ENCODE data around the gene PPP2R5E. TPM values are rescaled to one million over a fixed set of nuclear protein-coding genes. Genes with fewer than 3 reads are reported as not detected.

Gene PPP2R5E
- total and polyA plus RNA-seq, 2 experiments from 2014 or later = 21.8 to 31.8 TPM

DNA sequence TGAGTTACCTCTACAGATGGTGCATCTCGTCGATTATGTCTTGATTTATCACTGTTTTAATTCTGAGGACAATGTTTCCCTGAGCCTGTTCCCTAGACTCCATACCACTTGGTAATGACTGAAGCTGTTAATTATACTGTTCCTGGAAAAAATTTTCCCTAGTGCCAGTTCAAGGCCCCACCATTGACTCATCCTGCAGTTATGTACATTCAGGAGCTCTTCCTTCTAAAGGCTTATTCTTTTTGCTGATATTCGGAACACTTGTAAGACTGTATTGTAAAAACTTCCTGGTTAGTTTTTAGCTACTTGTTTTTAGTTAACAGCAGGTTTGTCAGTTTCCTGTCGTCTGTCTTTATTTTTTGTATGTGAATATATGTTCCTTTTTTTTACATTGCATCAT is 30.4 kb upstream of the PPP2R5E start:
- Histone ChIP-seq H3K27ac (no peak overlapping the region), H4K20me1 (ENCODE audit: insufficient read depth) (no peaks in the 10 kb centered on the region), H3K4me2 (ENCODE audit: unreplicated experiment) (no peak overlapping the region), H2AFZ (no peak overlapping the region), H3K9me2 (ENCODE audit: insufficient read depth) (no peaks in the 10 kb centered on the region), H3K79me2 (ENCODE audit: insufficient read depth) (no peaks in the 10 kb centered on the region), H3K4me1 (ENCODE audit: insufficient read depth) (no peaks in the 10 kb centered on the region; the same call in 1 of the 2 replicates), H3F3A (ENCODE audit: insufficient read depth) (no peaks in the 10 kb centered on the region), H3K27me3 (replicated peaks; ENCODE audit: insufficient read depth) (no peaks in the 10 kb centered on the region), H3K4me3 (no peak overlapping the region), H3K36me3 (ENCODE audit: low read depth) (no peaks in the 10 kb centered on the region), H3K9ac (no peak overlapping the region), H3K9me3 (ENCODE audit: low read depth) (no peaks in the 10 kb centered on the region)
- peak; percentile 23 for DNase-seq
- in situ Hi-C loops (cut with MboI) = no loop called here
- TF ChIP-seq EZH2phosphoT487 (IDR thresholded peaks at IDR 0.05; ENCODE audit: insufficient read depth, low read depth) (no peak), EZH2 (IDR thresholded peaks at IDR 0.05; ENCODE audit: insufficient read depth, poor library complexity, severe bottlenecking) (no peak)
- 63 to 65% methylated on average over 4 of the region's 4 CpGs for WGBS, 2 experiments (ENCODE audit: low coverage in 1 of 2, low lambda C conversion rate in 2 of 2, missing lambda C conversion rate in 2 of 2)

DNA sequence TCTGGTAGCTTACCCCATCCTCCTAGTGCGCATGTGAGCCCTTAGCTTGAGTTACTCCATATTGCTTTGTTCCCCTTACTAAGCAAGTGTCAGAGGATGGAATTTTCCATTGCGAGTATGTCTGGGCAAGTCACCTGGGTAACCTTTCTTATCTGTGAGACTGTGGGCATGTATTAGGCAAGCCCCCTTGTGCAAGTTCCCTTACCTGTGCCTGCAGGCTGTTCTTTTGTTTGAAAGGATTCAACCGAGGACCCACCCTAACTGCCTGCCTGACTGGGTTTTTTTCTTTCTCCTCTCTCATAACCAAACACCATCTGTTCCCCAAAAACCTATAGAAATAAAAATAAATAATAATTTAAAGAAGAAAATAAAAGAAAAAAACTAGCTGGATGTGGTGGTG is 22.3 kb upstream of the PPP2R5E start:
- Histone ChIP-seq H3K27me3 (replicated peaks; ENCODE audit: insufficient read depth) (peaks cover 14% of the 10 kb centered on the region), H3K4me3 (no peak overlapping the region), H2AFZ (no peak overlapping the region), H3K9me2 (ENCODE audit: insufficient read depth) (no peaks in the 10 kb centered on the region), H4K20me1 (ENCODE audit: insufficient read depth) (no peaks in the 10 kb centered on the region), H3K4me1 (ENCODE audit: insufficient read depth) (no peaks in the 10 kb centered on the region), H3K4me2 (ENCODE audit: unreplicated experiment) (no peak overlapping the region), H3K9ac (no peak overlapping the region), H3K9me3 (ENCODE audit: low read depth) (no peaks in the 10 kb centered on the region), H3F3A (ENCODE audit: insufficient read depth) (no peaks in the 10 kb centered on the region), H3K27ac (no peak overlapping the region), H3K36me3 (ENCODE audit: low read depth) (no peaks in the 10 kb centered on the region), H3K79me2 (ENCODE audit: insufficient read depth) (no peaks in the 10 kb centered on the region)
- TF ChIP-seq EZH2 (IDR thresholded peaks at IDR 0.05; ENCODE audit: insufficient read depth, poor library complexity, severe bottlenecking) (no peak), EZH2phosphoT487 (IDR thresholded peaks at IDR 0.05; ENCODE audit: insufficient read depth, low read depth) (no peak)
- WGBS, 2 experiments (ENCODE audit: low coverage in 1 of 2, low lambda C conversion rate in 2 of 2, missing lambda C conversion rate in 2 of 2) = 74 to 80% methylated on average over 3 of the region's 3 CpGs
- no peak for DNase-seq
- in situ Hi-C loops (cut with MboI) = no loop called here

DNA sequence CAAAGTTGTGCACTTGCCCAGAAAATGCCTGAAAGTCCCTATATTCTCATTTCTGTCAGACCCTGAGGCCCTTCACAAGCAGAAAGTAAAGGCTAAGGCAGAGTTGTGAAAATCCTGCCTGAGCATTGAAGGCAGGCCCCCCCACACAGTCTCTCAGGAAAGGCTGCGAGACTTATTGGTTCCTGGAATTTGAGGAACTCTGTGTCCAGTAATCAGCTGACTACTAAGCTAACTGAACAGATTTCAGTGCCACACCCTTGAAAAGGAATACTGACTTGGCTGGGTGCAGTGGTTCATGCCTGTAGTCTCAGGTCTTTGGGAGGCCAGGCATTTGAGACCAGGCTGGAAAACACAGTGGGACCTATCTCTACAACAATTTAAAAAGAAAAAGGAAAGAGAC is 21.1 kb upstream of the PPP2R5E start:
- peak; percentile 41 for DNase-seq
- WGBS, 2 experiments (ENCODE audit: low coverage in 1 of 2, low lambda C conversion rate in 2 of 2, missing lambda C conversion rate in 2 of 2) = 0 to 5% methylated on average over 1 of the region's 1 CpG
- no peaks in the 10 kb centered on the region for H3K79me2 ChIP-seq (ENCODE audit: insufficient read depth)

DNA sequence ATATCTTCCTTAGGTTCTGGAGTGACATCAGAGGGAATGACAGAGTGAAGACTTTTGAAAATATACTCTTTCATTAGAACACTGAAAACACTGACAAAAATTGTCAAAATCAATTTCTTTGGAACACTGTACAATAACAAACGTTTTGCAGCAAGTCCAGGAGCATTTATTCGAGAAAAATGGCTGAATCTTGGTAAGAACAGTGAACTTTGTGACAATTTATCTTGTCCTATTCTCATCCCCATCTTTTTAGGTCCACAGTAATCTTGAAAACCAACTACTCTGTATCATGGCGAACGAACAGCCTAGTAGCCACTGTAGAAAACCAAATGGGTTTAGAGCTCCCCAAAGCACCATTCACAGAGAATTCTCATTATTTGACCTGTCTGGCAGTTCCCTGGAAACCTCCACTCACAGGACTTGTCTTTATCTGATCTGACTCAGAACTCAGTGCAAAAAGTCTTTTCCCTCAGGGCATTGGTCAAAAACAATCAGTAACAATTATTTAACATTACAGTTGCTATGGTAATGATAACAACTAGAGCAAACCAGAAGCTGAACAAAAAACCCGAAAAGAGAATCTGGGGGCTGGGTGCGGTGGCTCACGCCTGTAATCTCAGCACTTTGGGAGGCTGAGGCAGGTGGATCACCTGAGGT is 20.3 kb upstream of the PPP2R5E start:
- peak; percentile 58 for DNase-seq
- Histone ChIP-seq H3K4me2 (ENCODE audit: unreplicated experiment) (no peak overlapping the region), H3K27me3 (replicated peaks; ENCODE audit: insufficient read depth) (peaks cover 14% of the 10 kb centered on the region), H4K20me1 (ENCODE audit: insufficient read depth) (no peaks in the 10 kb centered on the region), H3K9me3 (ENCODE audit: low read depth) (no peaks in the 10 kb centered on the region), H3K9me2 (ENCODE audit: insufficient read depth) (no peaks in the 10 kb centered on the region), H3K36me3 (ENCODE audit: low read depth) (no peaks in the 10 kb centered on the region), H3K79me2 (ENCODE audit: insufficient read depth) (no peaks in the 10 kb centered on the region), H2AFZ (no peak overlapping the region), H3K4me1 (ENCODE audit: insufficient read depth) (no peaks in the 10 kb centered on the region), H3K27ac (no peak overlapping the region), H3K4me3 (no peak overlapping the region), H3F3A (ENCODE audit: insufficient read depth) (no peaks in the 10 kb centered on the region), H3K9ac (no peak overlapping the region)
- no peak for TF ChIP-seq EZH2phosphoT487 (IDR thresholded peaks at IDR 0.05; ENCODE audit: insufficient read depth, low read depth)
- no peak for TF ChIP-seq EZH2 (IDR thresholded peaks at IDR 0.05; ENCODE audit: insufficient read depth, poor library complexity, severe bottlenecking)
- WGBS, 2 experiments (ENCODE audit: low coverage in 1 of 2, low lambda C conversion rate in 2 of 2, missing lambda C conversion rate in 2 of 2) = 57 to 60% methylated on average over 7 of the region's 7 CpGs
- in situ Hi-C loops (cut with MboI) = no loop called here

More for the DNA sequence above, 21.1 kb upstream of the PPP2R5E start:
- Histone ChIP-seq H3K9me3 (ENCODE audit: low read depth) (no peaks in the 10 kb centered on the region), H3K4me2 (ENCODE audit: unreplicated experiment) (no peak overlapping the region), H3K27ac (no peak overlapping the region), H3F3A (ENCODE audit: insufficient read depth) (no peaks in the 10 kb centered on the region), H3K36me3 (ENCODE audit: low read depth) (no peaks in the 10 kb centered on the region), H3K9me2 (ENCODE audit: insufficient read depth) (no peaks in the 10 kb centered on the region), H3K27me3 (replicated peaks; ENCODE audit: insufficient read depth) (peaks cover 14% of the 10 kb centered on the region), H4K20me1 (ENCODE audit: insufficient read depth) (no peaks in the 10 kb centered on the region), H3K9ac (no peak overlapping the region), H3K4me3 (no peak overlapping the region), H2AFZ (no peak overlapping the region), H3K4me1 (ENCODE audit: insufficient read depth) (no peaks in the 10 kb centered on the region)
- in situ Hi-C loops (cut with MboI) = no loop called here
- TF ChIP-seq EZH2 (IDR thresholded peaks at IDR 0.05; ENCODE audit: insufficient read depth, poor library complexity, severe bottlenecking) (no peak), EZH2phosphoT487 (IDR thresholded peaks at IDR 0.05; ENCODE audit: insufficient read depth, low read depth) (no peak)

All from GM23248 (cell line).